Astrocyte (in vitro differentiated cells and primary cell): Measurements from ENCODE around the gene FMN1. TPM values are rescaled to one million over a fixed set of nuclear protein-coding genes. Genes with fewer than 3 reads are reported as not detected.

Experiments used
- DNase-seq: peaks from one replicate; pipeline ENCODE4 v3.0.0-alpha.2; 2010; ENCODE audit warnings: low read depth
- FAIRE-seq: peaks from 2 replicates; lab custom pipeline; 2011; peaks lifted over from hg19 to GRCh38; lab: Jason Lieb, UNC
- H2AFZ ChIP-seq: 2 replicates; pipeline ENCODE4 v1.6.0; 2012; ENCODE audit warnings: low read depth, low read length, inconsistent platforms
- H3K27ac ChIP-seq: 2 replicates; pipeline ENCODE4 v1.5.1; 2011; ENCODE audit warnings: low read depth, low read length, inconsistent platforms
- H3K27me3 ChIP-seq: 2 replicates; pipeline ENCODE4 v1.6.0; 2011; ENCODE audit warnings: low read length, inconsistent platforms; ENCODE audit not compliant: insufficient read depth
- H3K36me3 ChIP-seq: 2 replicates; pipeline ENCODE4 v1.5.1; 2011; ENCODE audit warnings: low read length, inconsistent platforms; ENCODE audit not compliant: insufficient read depth
- H3K4me1 ChIP-seq: 2 replicates; pipeline ENCODE4 v1.5.1; 2011; ENCODE audit warnings: low read length, inconsistent platforms; ENCODE audit not compliant: insufficient read depth
- H3K4me2 ChIP-seq: 2 replicates; pipeline ENCODE4 v1.6.0; 2012; ENCODE audit warnings: low read length, inconsistent platforms
- H3K4me3 ChIP-seq: 2 replicates; pipeline ENCODE4 v1.5.1; 2011; ENCODE audit warnings: low read depth, mild to moderate bottlenecking, low read length, inconsistent platforms; ENCODE audit not compliant: insufficient read depth
- H3K79me2 ChIP-seq: 2 replicates; pipeline ENCODE4 v1.6.0; 2012; ENCODE audit warnings: mild to moderate bottlenecking, low read length, inconsistent platforms; ENCODE audit not compliant: insufficient read depth
- H3K9ac ChIP-seq: 2 replicates; pipeline ENCODE4 v1.6.0; 2012; ENCODE audit warnings: mild to moderate bottlenecking, low read length, inconsistent platforms
- H3K9me3 ChIP-seq: 2 replicates; pipeline ENCODE4 v1.5.1; 2012; ENCODE audit warnings: low read depth, mild to moderate bottlenecking, low read length, inconsistent platforms; ENCODE audit not compliant: insufficient read depth
- H4K20me1 ChIP-seq: 2 replicates; pipeline ENCODE4 v1.6.0; 2012; ENCODE audit warnings: low read length, inconsistent platforms; ENCODE audit not compliant: insufficient read depth
- H3K27ac Mint-ChIP-seq: one replicate; pipeline ENCODE4 v1.8.0; 2021; ENCODE audit warnings: mild to moderate bottlenecking, mixed read lengths; ENCODE audit not compliant: unreplicated experiment
- H3K27me3 Mint-ChIP-seq: one replicate; pipeline ENCODE4 v1.8.0; 2021; ENCODE audit warnings: low read depth, mixed read lengths; ENCODE audit not compliant: unreplicated experiment
- H3K36me3 Mint-ChIP-seq: one replicate; pipeline ENCODE4 v1.8.0; 2021; ENCODE audit warnings: low read depth, mixed read lengths; ENCODE audit not compliant: unreplicated experiment
- H3K4me1 Mint-ChIP-seq: one replicate; pipeline ENCODE4 v1.8.0; 2021; ENCODE audit warnings: low read depth, mixed read lengths; ENCODE audit not compliant: unreplicated experiment
- H3K4me3 Mint-ChIP-seq: one replicate; pipeline ENCODE4 v1.8.0; 2021; ENCODE audit warnings: mild to moderate bottlenecking, moderate library complexity, mixed read lengths; ENCODE audit not compliant: unreplicated experiment
- H3K9me3 Mint-ChIP-seq: one replicate; pipeline ENCODE4 v1.8.0; 2021; ENCODE audit warnings: mild to moderate bottlenecking, mixed read lengths; ENCODE audit not compliant: unreplicated experiment
- CTCF ChIP-seq: IDR thresholded peaks from 2 replicates; pipeline ENCODE4 v1.5.1; 2011; ENCODE audit warnings: low read depth, mild to moderate bottlenecking, inconsistent platforms, low read length, moderate library complexity; ENCODE audit not compliant: insufficient read depth
- EZH2 ChIP-seq: IDR thresholded peaks from 2 replicates; pipeline ENCODE4 v1.6.1; 2012; ENCODE audit warnings: mild to moderate bottlenecking, low read length, inconsistent platforms; ENCODE audit not compliant: insufficient read depth
- total RNA-seq: library from RNA; stranded (reverse); gene quantifications from 2 replicates; pipeline ENCODE4 v1.2.1, GENCODE V29; 2021

The FMN1 gene
- total RNA-seq, 1 donor from 2014 or later: 5.3 TPM

GRCh38 chr15:32990071-32990470 is 204.4 kb downstream of the FMN1 start:
- FAIRE-seq: peak; percentile 9
- no peak overlapping the region for H2AFZ ChIP-seq
- peaks cover 2% of the 10 kb centered on the region for H3K4me1 Mint-ChIP-seq
- H3K27me3 Mint-ChIP-seq: no peaks in the 10 kb centered on the region
- no peak overlapping the region for H3K4me3 ChIP-seq
- peaks cover 3% of the 10 kb centered on the region for H3K9me3 Mint-ChIP-seq
- H3K79me2 ChIP-seq: no peaks in the 10 kb centered on the region
- no peak overlapping the region for H3K4me2 ChIP-seq
- no peaks in the 10 kb centered on the region for H4K20me1 ChIP-seq
- no peaks in the 10 kb centered on the region for H3K27me3 ChIP-seq
- H3K9me3 ChIP-seq: no peaks in the 10 kb centered on the region
- peak; percentile 48 for DNase-seq
- H3K4me1 ChIP-seq: no peaks in the 10 kb centered on the region
- H3K36me3 Mint-ChIP-seq: no peaks in the 10 kb centered on the region
- no peak overlapping the region for H3K27ac Mint-ChIP-seq
- H3K27ac ChIP-seq: no peak overlapping the region
- no peak overlapping the region for H3K4me3 Mint-ChIP-seq
- no peaks in the 10 kb centered on the region for H3K36me3 ChIP-seq
- TF ChIP-seq EZH2 (no peak), CTCF (no peak)
- no peak overlapping the region for H3K9ac ChIP-seq

GRCh38 chr15:32987067-32987466 is 207.4 kb downstream of the FMN1 start:
- Mint-ChIP-seq H3K4me1 (peaks cover 2% of the 10 kb centered on the region), H3K9me3 (peaks cover 3% of the 10 kb centered on the region), H3K27ac (no peak overlapping the region), H3K36me3 (no peaks in the 10 kb centered on the region), H3K27me3 (no peaks in the 10 kb centered on the region), H3K4me3 (no peak overlapping the region)
- no peak overlapping the region for H3K9ac ChIP-seq
- no peak overlapping the region for H3K27ac ChIP-seq
- no peaks in the 10 kb centered on the region for H3K27me3 ChIP-seq
- no peaks in the 10 kb centered on the region for H3K9me3 ChIP-seq
- TF ChIP-seq EZH2 (no peak), CTCF (no peak)
- H2AFZ ChIP-seq: no peak overlapping the region
- no peaks in the 10 kb centered on the region for H3K4me1 ChIP-seq
- FAIRE-seq (no peak), DNase-seq (no peak)
- H4K20me1 ChIP-seq: no peaks in the 10 kb centered on the region
- no peaks in the 10 kb centered on the region for H3K79me2 ChIP-seq
- no peaks in the 10 kb centered on the region for H3K36me3 ChIP-seq
- H3K4me3 ChIP-seq: no peak overlapping the region
- no peak overlapping the region for H3K4me2 ChIP-seq

- Histone ChIP-seq H3K27me3 (no peaks in the 10 kb centered on the region), H3K36me3 (no peaks in the 10 kb centered on the region), H3K9me3 (no peaks in the 10 kb centered on the region), H3K79me2 (no peaks in the 10 kb centered on the region), H2AFZ (no peak overlapping the region), H3K27ac (no peak overlapping the region), H3K4me2 (no peak overlapping the region), H3K9ac (no peak overlapping the region), H3K4me3 (no peak overlapping the region), H3K4me1 (no peaks in the 10 kb centered on the region), H4K20me1 (no peaks in the 10 kb centered on the region)
- Mint-ChIP-seq H3K36me3 (no peaks in the 10 kb centered on the region), H3K4me3 (no peak overlapping the region), H3K4me1 (peaks cover 2% of the 10 kb centered on the region), H3K9me3 (peaks cover 3% of the 10 kb centered on the region), H3K27ac (no peak overlapping the region), H3K27me3 (no peaks in the 10 kb centered on the region)
- DNase-seq (no peak), FAIRE-seq (no peak)
- TF ChIP-seq CTCF: no peak
- TF ChIP-seq EZH2: no peak
Measured at GRCh38 chr15:32986147-32986546, 208.4 kb downstream of the FMN1 start.
